Nephron (organoid): ENCODE measurements around the gene DENND2A.
A peak's percentile ranks its signal among the peaks of the same experiment; 100 is the strongest.

ENCODE experiments used
- H3K27ac Mint-ChIP-seq, 3 experiments: 2 replicates each; pipeline ENCODE4 v1.8.0; 2020; ENCODE audit warnings: mixed read lengths in 3 of 3, mild to moderate bottlenecking in 2 of 3, moderate library complexity in 1 of 3
- H3K27me3 Mint-ChIP-seq: 2 replicates; pipeline ENCODE4 v1.8.0; 2021; ENCODE audit warnings: low read depth, mild to moderate bottlenecking, moderate library complexity, mixed read lengths
- H3K36me3 Mint-ChIP-seq: 2 replicates; pipeline ENCODE4 v1.8.0; 2020; ENCODE audit warnings: low read depth, mixed read lengths
- H3K4me1 Mint-ChIP-seq: 2 replicates; pipeline ENCODE4 v1.8.0; 2020; ENCODE audit warnings: mixed read lengths
- H3K4me3 Mint-ChIP-seq, 3 experiments: 2 replicates each; pipeline ENCODE4 v1.8.0; 2020; ENCODE audit warnings: mild to moderate bottlenecking in 3 of 3, mixed read lengths in 3 of 3, moderate library complexity in 2 of 3
- H3K9me3 Mint-ChIP-seq: 2 replicates; pipeline ENCODE4 v1.8.0; 2020; ENCODE audit warnings: mixed read lengths
- CTCF ChIP-seq, 3 experiments: fragments of 200-600 bp; sonication (generic); IDR thresholded peaks; one replicate each; pipeline ENCODE4 v1.5.0; 2021; ENCODE audit warnings: antibody characterized with exemption in 3 of 3; ENCODE audit not compliant: unreplicated experiment in 3 of 3

Gene DENND2A

GRCh38 chr7:140619176-140619575 is 21.4 kb downstream of the DENND2A start:
- no peaks in the 10 kb centered on the region for H3K27me3 Mint-ChIP-seq
- peaks cover 12% of the 10 kb centered on the region for H3K36me3 Mint-ChIP-seq
- H3K27ac Mint-ChIP-seq, result no peak overlapping the region
- peaks cover 30% of the 10 kb centered on the region for H3K4me1 Mint-ChIP-seq
- no peak overlapping the region for H3K4me3 Mint-ChIP-seq
- H3K9me3 Mint-ChIP-seq, result no peaks in the 10 kb centered on the region
- TF ChIP-seq CTCF (IDR thresholded peaks at IDR 0.05; ENCODE audit: unreplicated experiment in 3 of 3), result no peak

GRCh38 chr7:140618306-140618705 is 22.3 kb downstream of the DENND2A start:
- Mint-ChIP-seq H3K27ac (peak overlapping the region in 2 of 3 experiments; percentile 30 to 67), H3K9me3 (no peaks in the 10 kb centered on the region), H3K27me3 (no peaks in the 10 kb centered on the region), H3K36me3 (peaks cover 5% of the 10 kb centered on the region), H3K4me1 (peaks cover 29% of the 10 kb centered on the region), H3K4me3 (no peak overlapping the region)
- no peak for TF ChIP-seq CTCF (IDR thresholded peaks at IDR 0.05; ENCODE audit: unreplicated experiment in 3 of 3)

GRCh38 chr7:140617081-140617480 is 23.5 kb downstream of the DENND2A start:
- Mint-ChIP-seq H3K27ac (no peak overlapping the region), H3K4me1 (peaks cover 24% of the 10 kb centered on the region), H3K27me3 (no peaks in the 10 kb centered on the region), H3K36me3 (no peaks in the 10 kb centered on the region), H3K9me3 (no peaks in the 10 kb centered on the region), H3K4me3 (no peak overlapping the region)
- no peak for TF ChIP-seq CTCF (IDR thresholded peaks at IDR 0.05; ENCODE audit: unreplicated experiment in 3 of 3)

- no peak overlapping the region for H3K4me3 Mint-ChIP-seq
- H3K9me3 Mint-ChIP-seq, result no peaks in the 10 kb centered on the region
- no peak for TF ChIP-seq CTCF (IDR thresholded peaks at IDR 0.05; ENCODE audit: unreplicated experiment in 3 of 3)
- H3K36me3 Mint-ChIP-seq, result no peaks in the 10 kb centered on the region
- H3K27me3 Mint-ChIP-seq, result no peaks in the 10 kb centered on the region
- peaks cover 23% of the 10 kb centered on the region for H3K4me1 Mint-ChIP-seq
- no peak overlapping the region for H3K27ac Mint-ChIP-seq
These were observed 24.3 kb downstream of the DENND2A start for GRCh38 chr7:140616328-140616727.

GRCh38 chr7:140611641-140612040 is 29.0 kb downstream of the DENND2A start:
- Mint-ChIP-seq H3K36me3 (peaks cover 7% of the 10 kb centered on the region), H3K9me3 (no peaks in the 10 kb centered on the region), H3K4me1 (peaks cover 35% of the 10 kb centered on the region), H3K27ac (peak overlapping the region in 1 of 3 experiments; percentile 12), H3K27me3 (no peaks in the 10 kb centered on the region), H3K4me3 (no peak overlapping the region)
- TF ChIP-seq CTCF (IDR thresholded peaks at IDR 0.05; ENCODE audit: unreplicated experiment in 3 of 3), result no peak
